ENCODE results near the gene SEMA5B.

The SEMA5B gene

DNA sequence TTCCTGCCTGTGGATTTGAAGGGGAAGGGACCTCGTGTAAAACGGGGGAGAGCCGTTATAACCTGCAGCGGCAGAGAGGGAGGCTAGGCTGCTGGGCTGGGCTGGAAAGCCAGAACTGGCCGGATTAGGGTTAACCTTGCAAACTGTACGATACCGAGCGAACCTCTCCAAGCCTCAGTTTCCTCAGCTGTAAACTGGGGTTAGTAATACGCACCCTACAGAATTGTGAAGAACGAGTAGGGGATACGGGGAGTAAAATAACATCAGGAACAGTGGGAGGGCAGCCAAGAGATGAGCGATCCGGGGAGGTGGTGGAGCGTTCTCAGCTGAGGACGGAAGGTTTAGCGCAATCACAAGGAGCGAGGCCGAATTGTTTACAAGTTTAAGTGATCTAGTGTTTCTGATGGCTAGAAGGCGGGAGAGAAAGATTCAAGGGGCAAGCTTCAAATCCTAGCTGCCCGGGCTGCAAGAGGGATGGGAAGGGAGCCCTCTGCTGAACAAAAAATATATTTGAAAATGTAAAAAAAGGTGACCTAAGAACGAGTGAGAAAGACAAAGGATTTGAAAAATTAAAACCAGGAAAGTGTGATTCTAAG, 768 bp upstream of the SEMA5B start:
- peak overlapping the region; percentile 74 for H2AFZ ChIP-seq (ENCODE audit: low read depth, low read length, severe bottlenecking)
- H3K27ac ChIP-seq (ENCODE audit: low read depth, low read length): no peak overlapping the region
- H3K9ac ChIP-seq (ENCODE audit: low read length): no peak overlapping the region; the same call in 1 of the 2 replicates
- H3K79me2 ChIP-seq (ENCODE audit: insufficient read depth, low read length): no peaks in the 10 kb centered on the region
- H3F3A ChIP-seq (ENCODE audit: insufficient read depth): no peaks in the 10 kb centered on the region
- peak overlapping the region; percentile 43 for H3K4me2 ChIP-seq (ENCODE audit: low read depth, low read length, poor library complexity, severe bottlenecking)
- no peaks in the 10 kb centered on the region for H3K36me3 ChIP-seq (ENCODE audit: low read length)
- peaks cover 4% of the 10 kb centered on the region; the same call in 1 of the 2 replicates for H3K27me3 ChIP-seq (ENCODE audit: low read length)
- H3K9me2 ChIP-seq (replicated peaks; ENCODE audit: insufficient read depth, low read length): no peaks in the 10 kb centered on the region
- no peaks in the 10 kb centered on the region for H4K20me1 ChIP-seq (ENCODE audit: low read depth, low read length)
- H3K9me3 ChIP-seq (ENCODE audit: insufficient read depth, low read length): no peaks in the 10 kb centered on the region
- 0 out of 2 replicates have a peak, but pooled peaks have one; percentile 43 for TF ChIP-seq EZH2phosphoT487 (conservative IDR thresholded peaks at IDR 0.05; ENCODE audit: low read length)
- TF ChIP-seq, protein P1, sequence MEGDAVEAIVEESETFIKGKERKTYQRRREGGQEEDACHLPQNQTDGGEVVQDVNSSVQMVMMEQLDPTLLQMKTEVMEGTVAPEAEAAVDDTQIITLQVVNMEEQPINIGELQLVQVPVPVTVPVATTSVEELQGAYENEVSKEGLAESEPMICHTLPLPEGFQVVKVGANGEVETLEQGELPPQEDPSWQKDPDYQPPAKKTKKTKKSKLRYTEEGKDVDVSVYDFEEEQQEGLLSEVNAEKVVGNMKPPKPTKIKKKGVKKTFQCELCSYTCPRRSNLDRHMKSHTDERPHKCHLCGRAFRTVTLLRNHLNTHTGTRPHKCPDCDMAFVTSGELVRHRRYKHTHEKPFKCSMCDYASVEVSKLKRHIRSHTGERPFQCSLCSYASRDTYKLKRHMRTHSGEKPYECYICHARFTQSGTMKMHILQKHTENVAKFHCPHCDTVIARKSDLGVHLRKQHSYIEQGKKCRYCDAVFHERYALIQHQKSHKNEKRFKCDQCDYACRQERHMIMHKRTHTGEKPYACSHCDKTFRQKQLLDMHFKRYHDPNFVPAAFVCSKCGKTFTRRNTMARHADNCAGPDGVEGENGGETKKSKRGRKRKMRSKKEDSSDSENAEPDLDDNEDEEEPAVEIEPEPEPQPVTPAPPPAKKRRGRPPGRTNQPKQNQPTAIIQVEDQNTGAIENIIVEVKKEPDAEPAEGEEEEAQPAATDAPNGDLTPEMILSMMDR (IDR thresholded peaks at IDR 0.05; ENCODE audit: insufficient read depth, low read length, poor library complexity, severe bottlenecking): no peak
- H3K4me3 ChIP-seq (ENCODE audit: insufficient read depth, low read length, poor library complexity, severe bottlenecking): peak overlapping the region; percentile 29

DNA sequence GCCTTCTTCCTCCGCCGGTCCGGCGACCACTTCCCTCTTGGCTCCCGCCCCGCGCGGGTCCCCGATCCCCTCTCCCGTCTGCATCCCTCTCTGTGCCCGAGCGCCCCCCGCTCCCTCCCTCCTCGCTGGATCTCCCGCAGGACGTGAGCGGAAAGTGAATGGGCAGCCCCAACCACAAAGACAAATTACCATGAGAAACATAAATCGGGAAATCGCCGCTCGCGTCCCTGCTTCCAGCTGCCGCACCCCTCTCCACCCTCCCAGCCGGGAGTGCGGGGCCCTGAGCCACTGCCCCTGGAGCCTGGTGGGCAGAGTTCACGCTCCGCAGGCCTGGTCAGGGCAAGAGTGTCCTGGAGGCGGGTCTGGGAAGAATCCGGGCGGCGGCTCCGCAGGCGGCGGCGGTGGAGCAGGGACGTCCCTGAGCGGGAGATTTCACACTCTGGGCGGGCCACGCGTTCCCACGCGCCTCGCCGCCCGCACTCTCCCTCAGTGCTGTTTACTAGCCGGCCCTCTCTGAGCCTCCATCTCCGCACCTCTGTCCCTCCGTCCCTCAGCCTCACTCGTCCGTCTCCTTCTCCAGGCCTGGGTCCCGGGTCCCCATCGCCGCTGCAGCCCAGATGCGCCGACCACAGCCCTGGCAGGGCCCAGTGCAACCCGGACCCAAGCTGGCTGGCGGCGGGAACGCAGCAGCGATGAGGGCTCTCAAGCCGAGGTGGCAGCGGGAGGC, 835 bp downstream of the SEMA5B start:
- H2AFZ ChIP-seq (ENCODE audit: low read depth, low read length, severe bottlenecking): no peak overlapping the region

DNA sequence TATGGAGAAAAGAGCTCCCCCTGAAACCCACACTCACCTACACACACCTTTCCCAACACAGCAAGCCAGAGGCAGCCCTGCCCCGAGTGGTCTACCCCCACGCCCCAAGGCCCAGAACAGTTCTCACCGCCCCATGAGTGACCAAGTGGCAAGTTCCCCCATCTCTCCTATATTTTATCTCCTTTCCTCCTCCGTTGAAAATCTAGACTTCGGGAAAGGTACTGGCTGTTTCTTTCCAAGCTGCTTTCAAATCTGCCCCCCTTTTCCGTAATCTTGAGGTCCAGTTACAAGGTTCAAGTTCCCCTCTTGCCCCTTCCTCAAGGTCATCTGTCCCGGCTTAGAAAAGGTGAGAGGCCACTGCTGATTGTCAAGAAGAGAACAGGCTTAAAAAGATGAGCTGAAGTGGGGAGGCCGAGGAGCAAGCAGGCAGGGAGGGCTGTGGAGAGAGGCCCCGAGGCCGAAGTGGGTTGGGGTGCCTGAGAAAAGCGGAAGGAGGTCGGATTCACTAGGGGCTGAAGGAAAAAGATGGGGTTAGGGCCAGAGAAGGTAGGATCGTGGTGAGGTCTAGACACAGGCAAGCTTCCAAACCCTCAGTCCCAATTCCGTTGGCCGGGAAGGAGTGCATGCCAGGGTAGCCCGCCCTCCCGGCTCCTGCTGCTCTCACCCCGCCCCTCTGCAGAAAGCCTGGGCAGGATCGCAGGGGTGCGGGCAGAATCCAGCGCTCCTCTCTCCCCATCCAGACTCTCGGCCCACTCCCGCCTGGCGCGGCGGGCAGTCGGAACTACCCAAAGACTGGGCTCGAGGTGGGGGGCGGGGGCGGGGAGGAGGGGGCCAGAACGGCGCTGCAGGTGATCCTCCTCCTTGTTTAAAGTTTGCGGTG, 1.7 kb downstream of the SEMA5B start:
- Histone ChIP-seq H3K27me3 (ENCODE audit: low read length) (peaks cover 4% of the 10 kb centered on the region; the same call in 1 of the 2 replicates), H3K4me3 (ENCODE audit: insufficient read depth, low read length, poor library complexity, severe bottlenecking) (no peak overlapping the region), H3K9me2 (replicated peaks; ENCODE audit: insufficient read depth, low read length) (no peaks in the 10 kb centered on the region)

More for the DNA sequence above, 835 bp downstream of the SEMA5B start:
- Histone ChIP-seq H3K27ac (ENCODE audit: low read depth, low read length) (no peak overlapping the region), H3K4me3 (ENCODE audit: insufficient read depth, low read length, poor library complexity, severe bottlenecking) (no peak overlapping the region), H3K36me3 (ENCODE audit: low read length) (no peaks in the 10 kb centered on the region), H3K4me2 (ENCODE audit: low read depth, low read length, poor library complexity, severe bottlenecking) (no peak overlapping the region), H3K9ac (ENCODE audit: low read length) (no peak overlapping the region), H3K9me2 (replicated peaks; ENCODE audit: insufficient read depth, low read length) (no peaks in the 10 kb centered on the region), H4K20me1 (ENCODE audit: low read depth, low read length) (no peaks in the 10 kb centered on the region), H3K27me3 (ENCODE audit: low read length) (peaks cover 4% of the 10 kb centered on the region; the same call in 1 of the 2 replicates), H3K79me2 (ENCODE audit: insufficient read depth, low read length) (no peaks in the 10 kb centered on the region), H3F3A (ENCODE audit: insufficient read depth) (no peaks in the 10 kb centered on the region), H3K9me3 (ENCODE audit: insufficient read depth, low read length) (no peaks in the 10 kb centered on the region)
- TF ChIP-seq, protein P1 (IDR thresholded peaks at IDR 0.05; ENCODE audit: insufficient read depth, low read length, poor library complexity, severe bottlenecking): no peak
- TF ChIP-seq EZH2phosphoT487 (conservative IDR thresholded peaks at IDR 0.05; ENCODE audit: low read length): no peak

More for the DNA sequence above, 1.7 kb downstream of the SEMA5B start:
- Histone ChIP-seq H3K9ac (ENCODE audit: low read length) (no peak overlapping the region), H3K9me3 (ENCODE audit: insufficient read depth, low read length) (no peaks in the 10 kb centered on the region), H3F3A (ENCODE audit: insufficient read depth) (no peaks in the 10 kb centered on the region), H3K79me2 (ENCODE audit: insufficient read depth, low read length) (no peaks in the 10 kb centered on the region), H3K36me3 (ENCODE audit: low read length) (no peaks in the 10 kb centered on the region), H3K27ac (ENCODE audit: low read depth, low read length) (no peak overlapping the region), H3K4me2 (ENCODE audit: low read depth, low read length, poor library complexity, severe bottlenecking) (no peak overlapping the region), H4K20me1 (ENCODE audit: low read depth, low read length) (no peaks in the 10 kb centered on the region), H2AFZ (ENCODE audit: low read depth, low read length, severe bottlenecking) (no peak overlapping the region)
- TF ChIP-seq, protein P1 (IDR thresholded peaks at IDR 0.05; ENCODE audit: insufficient read depth, low read length, poor library complexity, severe bottlenecking): no peak
- TF ChIP-seq EZH2phosphoT487 (conservative IDR thresholded peaks at IDR 0.05; ENCODE audit: low read length): no peak
